Fibroblast of skin of abdomen (primary cell): Measurements from ENCODE around the gene RAP1B.

Experiments
- DNase-seq: peaks from one replicate; pipeline ENCODE4 v3.0.0-alpha.2; 2013

RAP1B gene

DNA sequence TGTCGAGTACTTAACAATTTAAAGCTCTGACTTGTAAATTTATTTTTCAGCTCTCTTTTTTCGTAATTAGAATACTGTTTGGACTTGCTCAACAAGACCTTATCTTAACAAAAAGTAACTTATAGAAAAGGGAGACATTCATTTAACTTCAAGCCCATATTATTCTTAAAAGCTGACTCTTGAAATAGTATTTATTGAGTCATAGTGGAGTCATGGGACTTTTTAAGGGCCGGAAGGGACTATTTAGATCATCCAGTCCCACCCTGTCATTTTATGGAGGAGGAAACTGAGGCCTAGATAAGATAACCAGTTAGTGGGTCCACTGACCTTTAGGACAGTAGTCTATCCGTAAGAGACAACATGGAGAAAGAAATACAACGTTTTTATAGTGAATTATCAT, 1.5 kb downstream of the RAP1B start:
- DNase-seq: no peak

- DNase-seq: no peak
Measured at GRCh38 chr12:68612697-68613096, 2.0 kb downstream of the RAP1B start.

GRCh38 chr12:68613209-68613904, 2.7 kb downstream of the RAP1B start:
- no peak for DNase-seq

- no peak for DNase-seq
Measured at GRCh38 chr12:68614105-68614679, 3.5 kb downstream of the RAP1B start.

DNA sequence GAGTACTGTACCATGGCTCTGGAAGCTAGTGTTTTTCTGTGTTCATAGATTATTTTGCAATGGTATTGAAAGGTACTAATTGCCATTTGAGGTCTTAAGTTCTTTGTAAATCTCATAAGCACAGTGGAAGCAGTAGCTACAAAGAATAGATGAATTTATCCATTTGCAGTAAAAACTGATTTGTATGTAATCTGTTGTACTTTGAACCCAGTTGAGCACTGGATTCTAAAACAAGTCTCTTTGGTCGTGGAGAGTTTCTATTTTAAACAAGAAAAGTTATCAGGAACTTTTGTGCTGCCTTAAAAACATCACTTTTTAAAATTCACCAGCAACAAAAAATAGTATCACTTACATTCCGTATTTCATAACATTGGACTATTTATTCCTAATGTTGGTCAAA, 4.1 kb downstream of the RAP1B start:
- DNase-seq: no peak

- DNase-seq: peak; percentile 75
Measured at GRCh38 chr12:68617160-68617926, 6.6 kb downstream of the RAP1B start.

DNA sequence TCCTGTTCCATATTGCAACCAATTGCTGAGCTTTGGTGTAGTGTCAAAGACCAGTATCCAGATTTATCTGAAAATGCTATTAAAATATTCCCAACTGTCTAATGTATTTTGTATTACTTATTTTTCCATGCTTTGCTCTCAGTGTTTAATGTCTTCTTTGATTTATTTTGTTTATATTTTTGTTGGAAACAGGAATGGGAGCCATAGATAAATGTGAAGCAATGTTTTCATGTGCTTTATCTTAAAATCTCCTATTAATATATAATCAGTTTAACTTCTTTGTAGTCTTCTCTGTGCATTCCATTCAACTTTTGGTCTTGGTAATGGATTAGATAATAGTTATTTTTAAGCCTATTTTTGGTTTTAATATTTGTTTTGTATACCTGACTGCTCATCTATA, 8.8 kb downstream of the RAP1B start:
- no peak for DNase-seq

DNA sequence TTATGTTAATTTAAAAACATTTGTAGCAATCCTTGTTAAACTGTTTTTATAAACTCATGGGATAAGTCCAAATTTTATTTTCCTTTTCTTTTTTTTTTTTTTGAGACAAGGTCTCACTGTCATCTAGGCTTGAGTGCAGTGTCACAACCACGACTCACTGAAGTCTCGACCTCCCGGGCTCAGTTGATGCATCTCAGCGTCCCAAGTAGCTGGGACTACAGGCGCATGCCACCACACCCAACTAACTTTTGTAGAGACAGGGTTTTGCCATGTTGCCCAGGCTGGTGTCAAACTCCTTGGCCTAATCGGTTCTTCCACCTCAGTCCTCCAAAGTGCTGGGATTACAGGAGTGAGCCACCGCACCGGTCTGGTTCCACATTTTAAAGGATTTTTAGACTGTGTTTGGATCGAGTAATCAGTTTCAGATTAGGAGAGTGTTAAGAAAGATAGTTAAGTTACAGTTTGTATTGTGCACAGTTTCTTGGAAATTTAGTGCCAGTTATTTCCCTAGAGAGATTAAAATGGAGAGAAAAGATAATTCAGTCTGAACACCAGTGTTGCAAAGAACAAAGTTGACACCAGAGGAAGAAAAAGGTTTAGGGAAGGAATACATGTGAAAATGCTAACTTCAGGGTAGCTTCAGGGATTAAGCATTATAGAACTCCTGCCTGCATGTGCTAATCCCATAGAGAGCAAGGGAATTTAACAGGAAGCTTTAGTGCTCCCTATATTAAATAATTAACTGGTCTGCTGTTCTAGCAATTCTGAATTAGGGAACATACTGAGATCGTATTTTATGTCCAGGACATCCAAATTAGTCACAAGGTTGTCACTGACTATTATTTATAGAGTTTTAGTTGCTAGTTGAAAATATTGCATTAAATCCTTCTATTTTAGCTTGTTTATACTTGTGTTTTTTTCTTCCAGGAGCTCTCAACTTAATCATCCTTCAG, 10.1 kb downstream of the RAP1B start:
- DNase-seq: no peak

- no peak for DNase-seq
Measured at GRCh38 chr12:68621472-68622081, 10.9 kb downstream of the RAP1B start.

GRCh38 chr12:68622250-68622649, 11.6 kb downstream of the RAP1B start:
- DNase-seq: no peak

- DNase-seq: no peak
Measured at GRCh38 chr12:68623059-68623458, 12.4 kb downstream of the RAP1B start.

- peak; percentile 76 for DNase-seq
Measured at GRCh38 chr12:68623984-68624383, 13.3 kb downstream of the RAP1B start.

DNA sequence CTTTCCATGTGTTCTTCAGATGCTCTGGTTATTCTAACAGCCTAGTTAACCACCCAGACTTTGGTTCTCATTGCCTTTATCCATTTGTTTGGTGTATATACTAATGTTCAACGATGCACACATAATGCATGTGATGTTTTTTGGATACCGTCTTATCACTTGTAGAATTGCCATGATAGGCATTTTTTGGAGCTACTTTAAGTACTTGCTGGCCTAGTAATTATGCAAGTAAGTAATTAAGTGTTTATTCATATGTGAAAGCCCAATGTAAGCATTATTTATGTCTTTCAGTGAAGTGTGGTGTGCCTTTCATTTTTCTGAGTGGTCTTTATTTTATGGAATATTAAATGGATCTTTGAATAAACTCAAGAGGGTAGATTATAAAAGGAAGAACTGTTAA, 14.2 kb downstream of the RAP1B start:
- DNase-seq: no peak

DNA sequence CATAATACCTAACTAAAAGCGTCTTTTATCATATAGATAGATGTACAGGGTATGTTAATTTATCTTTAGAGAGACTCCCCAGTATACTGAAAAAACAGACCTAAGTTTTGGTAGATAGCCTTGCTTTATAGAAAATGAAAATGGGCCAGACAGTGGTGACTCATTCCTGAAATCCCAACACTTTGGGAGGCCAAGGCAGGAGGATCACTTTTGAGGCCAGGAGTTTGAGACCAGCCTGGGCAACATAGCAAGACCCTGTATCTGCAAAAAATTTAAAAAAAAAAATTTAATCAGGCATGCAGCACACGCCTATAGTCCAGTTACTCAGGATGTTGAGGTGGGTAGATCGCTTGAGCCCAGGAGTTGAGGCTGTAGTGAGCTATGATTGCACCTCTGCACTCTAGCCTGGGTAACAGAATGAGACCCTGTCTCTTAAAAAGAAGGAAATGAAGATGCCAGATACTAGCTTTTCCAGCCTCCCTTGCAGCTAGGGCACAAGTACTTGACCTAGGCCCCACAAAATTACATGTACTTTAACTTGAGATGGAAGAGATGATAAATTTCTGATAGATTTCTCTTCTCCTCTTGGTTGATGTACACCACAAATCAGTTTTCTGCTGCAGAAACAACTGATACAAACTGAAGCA, 17.1 kb downstream of the RAP1B start:
- no peak for DNase-seq

DNA sequence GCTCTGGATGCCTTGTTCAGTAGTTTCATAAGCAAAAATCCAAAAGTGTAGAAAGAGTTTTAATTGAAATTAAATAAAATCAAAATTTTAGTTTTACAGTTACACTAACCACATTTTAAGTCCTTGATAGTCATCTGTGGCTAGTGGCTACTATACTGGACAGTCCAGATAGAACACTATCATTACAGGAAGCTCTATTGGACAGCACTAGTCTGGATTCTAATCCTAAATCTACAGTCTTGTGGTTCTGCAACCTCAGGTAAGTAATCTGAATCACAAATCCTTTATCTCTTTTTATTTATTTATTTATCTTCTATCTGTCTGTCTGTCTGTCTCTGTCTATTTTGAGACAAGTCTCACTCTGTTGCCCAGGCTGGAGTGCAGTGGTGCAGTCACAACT, 18.0 kb downstream of the RAP1B start:
- DNase-seq: no peak

DNA sequence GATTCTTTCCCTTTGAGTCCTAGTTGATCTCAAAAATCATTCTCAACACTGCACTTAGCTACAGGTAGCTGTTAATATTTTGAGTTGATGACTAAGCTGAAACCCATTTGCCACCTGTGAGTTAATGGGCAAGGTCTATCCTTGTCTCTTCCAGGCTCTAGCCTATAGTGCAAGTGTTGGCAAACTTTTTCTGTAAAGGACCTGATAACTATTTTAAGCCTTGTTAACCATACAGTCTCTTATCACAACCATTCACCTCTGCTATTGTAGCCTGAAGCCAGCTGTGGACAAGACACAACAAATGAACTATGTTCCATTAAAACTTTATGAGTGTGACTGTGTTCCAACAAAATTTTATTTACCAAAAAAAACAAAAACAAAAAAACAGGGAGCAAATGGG, 19.4 kb downstream of the RAP1B start:
- no peak for DNase-seq

DNA sequence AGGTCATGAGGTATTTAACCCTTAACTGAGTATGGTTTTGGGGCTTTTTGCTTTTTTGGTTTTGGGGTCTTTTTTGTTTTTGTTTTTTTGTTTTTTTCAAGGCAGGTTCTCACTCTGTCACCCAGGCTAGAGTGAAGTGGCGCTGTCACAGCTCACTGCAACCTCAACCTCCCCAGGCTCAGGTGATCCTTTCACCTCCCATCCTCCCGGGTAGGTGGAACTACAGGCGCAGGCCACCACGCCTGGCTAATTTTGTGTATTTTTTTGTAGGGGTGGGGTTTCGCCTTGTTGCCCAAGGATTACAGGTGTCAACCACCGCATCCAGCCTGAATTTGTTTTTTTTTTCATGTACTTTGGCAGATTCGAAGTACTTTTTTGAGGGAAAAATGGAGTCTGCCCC, 19.9 kb downstream of the RAP1B start:
- DNase-seq: no peak

DNA sequence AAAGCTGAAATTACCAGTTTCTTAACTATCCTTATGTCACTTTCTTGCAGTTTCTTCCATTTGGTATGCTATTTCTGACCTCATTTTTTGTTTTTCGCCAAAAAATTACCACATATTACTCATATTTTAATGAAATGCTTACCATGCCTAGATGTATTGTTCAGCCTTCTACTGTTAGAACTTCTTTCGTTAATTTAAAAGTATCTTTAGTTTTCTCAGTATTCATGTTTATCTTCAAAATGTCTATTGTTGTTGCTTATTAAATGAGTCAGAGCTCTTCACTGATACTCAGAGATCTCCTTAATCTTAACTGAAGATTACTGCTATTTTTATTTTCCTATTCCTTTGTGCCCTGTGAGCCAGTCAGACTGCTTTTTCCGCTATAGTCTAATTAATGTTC, 20.5 kb downstream of the RAP1B start:
- peak; percentile 35 for DNase-seq

GRCh38 chr12:68632486-68632885, 21.8 kb downstream of the RAP1B start:
- DNase-seq: no peak

DNA sequence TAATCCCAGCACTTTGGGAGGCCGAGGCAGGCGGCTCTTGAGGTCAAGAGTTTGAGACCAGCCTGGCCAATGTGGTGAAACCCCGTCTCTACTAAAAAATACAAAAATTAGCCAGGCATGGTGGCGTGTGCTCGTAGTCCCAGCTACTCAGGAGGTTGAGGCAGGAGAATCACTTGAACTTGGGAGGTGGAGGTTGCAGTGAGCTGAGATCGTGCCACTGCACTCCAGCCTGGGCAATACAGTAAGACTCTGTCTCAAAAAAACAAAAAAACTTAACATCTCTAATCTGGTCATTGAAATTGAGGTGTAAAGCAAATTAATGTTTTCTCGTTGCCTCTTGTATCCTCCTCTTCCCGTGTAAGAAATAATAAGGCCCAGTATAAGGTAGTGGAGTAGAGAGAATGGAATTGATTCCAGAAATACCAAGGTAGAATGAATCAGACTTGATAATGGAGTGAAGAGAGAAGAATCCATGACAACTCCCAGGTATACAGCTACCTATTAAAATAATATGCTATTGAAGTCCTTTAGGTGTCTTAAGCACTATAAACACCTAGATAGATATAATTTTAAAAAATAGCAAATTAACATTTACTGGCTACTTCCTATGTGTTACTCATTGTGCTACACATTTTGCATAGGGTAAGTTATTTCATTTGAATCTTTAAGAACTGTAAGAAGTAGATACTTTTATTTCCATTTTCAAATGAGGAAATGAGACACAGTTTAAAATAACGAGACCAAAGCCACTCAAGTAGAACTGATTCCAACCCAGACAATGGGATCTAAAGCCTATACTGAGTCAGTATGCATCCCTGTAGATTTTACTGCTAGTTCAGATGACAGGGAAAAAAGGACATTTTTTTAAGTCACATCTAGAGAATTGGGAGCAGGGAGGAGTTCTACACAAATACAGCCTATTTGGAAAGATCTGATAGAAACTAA, 23.2 kb downstream of the RAP1B start:
- DNase-seq: no peak

GRCh38 chr12:68636268-68636667, 25.6 kb downstream of the RAP1B start:
- DNase-seq: peak; percentile 35
